CD4-positive, CD25-positive, alpha-beta regulatory T cell (primary cell): ENCODE data around the gene ADD2. TPM values are rescaled to one million over a fixed set of nuclear protein-coding genes. Genes with fewer than 3 reads are reported as not detected.
A peak's percentile ranks its signal among the peaks of the same experiment; 100 is the strongest.
"Not testable (repeated sequence)": the region's sequence is repeated elsewhere in the genome, so short reads cannot be mapped to it uniquely, and the experiment has no call there.

Source experiments
- ATAC-seq, 2 donors: fragments of 150-1000 bp; cut with Tn5 transposase; one replicate each; pipeline ENCODE4 v1.10.0; 2021; ENCODE audit warnings: low read depth in 2 of 2, moderate number of reproducible peaks in 2 of 2, moderate library complexity in 1 of 2
- DNase-seq, 3 donors: peaks; one replicate each; pipeline versions ENCODE4 v3.0.0 to v3.0.0-alpha.2; 2012 to 2022; ENCODE audit warnings: mixed read lengths in 1 of 3
- H3K27ac ChIP-seq: one replicate; pipeline ENCODE4 v1.7.0; 2013; ENCODE audit warnings: mild to moderate bottlenecking, low read length; ENCODE audit not compliant: insufficient read depth, poor library complexity, severe bottlenecking
- H3K27me3 ChIP-seq: one replicate; pipeline ENCODE4 v1.7.0; 2013; ENCODE audit warnings: low read length; ENCODE audit not compliant: control insufficient read depth, insufficient read depth
- H3K36me3 ChIP-seq: one replicate; pipeline ENCODE4 v1.7.0; 2013; ENCODE audit warnings: mild to moderate bottlenecking, low read length, moderate library complexity; ENCODE audit not compliant: control insufficient read depth, insufficient read depth
- H3K4me1 ChIP-seq: 2 replicates; pipeline ENCODE4 v1.7.0; 2013; ENCODE audit warnings: mild to moderate bottlenecking, low read length; ENCODE audit not compliant: insufficient read depth, control insufficient read depth, poor library complexity, severe bottlenecking
- H3K4me3 ChIP-seq: one replicate; pipeline ENCODE4 v1.7.0; 2013; ENCODE audit warnings: low read depth, mild to moderate bottlenecking, low read length, moderate library complexity
- H3K9me3 ChIP-seq, 2 experiments: 1 replicate in 1 of 2; 2 replicates in 1 of 2; pipeline ENCODE4 v1.7.0; 2013; ENCODE audit warnings: low read length in 2 of 2, mild to moderate bottlenecking in 1 of 2, moderate library complexity in 1 of 2; ENCODE audit not compliant: control insufficient read depth in 2 of 2
- H3K27ac Mint-ChIP-seq, 3 donors: one replicate each; pipeline ENCODE4 v1.8.0; 2020 to 2022; ENCODE audit warnings: mild to moderate bottlenecking in 3 of 3, mixed read lengths in 3 of 3, moderate library complexity in 2 of 3
- H3K27me3 Mint-ChIP-seq: one replicate; pipeline ENCODE4 v1.8.0; 2022; ENCODE audit warnings: mild to moderate bottlenecking, mixed read lengths
- H3K36me3 Mint-ChIP-seq: one replicate; pipeline ENCODE4 v1.8.0; 2020; ENCODE audit warnings: mixed read lengths
- H3K4me1 Mint-ChIP-seq, 4 donors: one replicate each; pipeline ENCODE4 v1.8.0; 2020 to 2022; ENCODE audit warnings: mixed read lengths in 4 of 4, mild to moderate bottlenecking in 1 of 4
- H3K4me3 Mint-ChIP-seq, 4 donors: one replicate each; pipeline ENCODE4 v1.8.0; 2020 to 2022; ENCODE audit warnings: mild to moderate bottlenecking in 4 of 4, mixed read lengths in 4 of 4, moderate library complexity in 3 of 4
- H3K9me3 Mint-ChIP-seq, 7 donors: one replicate each; pipeline ENCODE4 v1.8.0; 2020 to 2022; ENCODE audit warnings: mixed read lengths in 7 of 7, mild to moderate bottlenecking in 3 of 7, moderate library complexity in 2 of 7
- polyA plus RNA-seq, 4 donors: library from polyadenylated mRNA; unstranded; fragments of 300-500 nt; fragmentation: Illumina TruSeq; gene quantifications; one replicate each; pipeline ENCODE4 v1.2.3, GENCODE V29; 2021
- total RNA-seq: library from RNA; stranded (reverse); gene quantifications from one replicate; pipeline ENCODE4 v1.2.3, GENCODE V29; 2022

ADD2 gene
- total and polyA plus RNA-seq, 5 donors from 2014 or later = 0.02 to 0.67 TPM; not detected in 3

DNA sequence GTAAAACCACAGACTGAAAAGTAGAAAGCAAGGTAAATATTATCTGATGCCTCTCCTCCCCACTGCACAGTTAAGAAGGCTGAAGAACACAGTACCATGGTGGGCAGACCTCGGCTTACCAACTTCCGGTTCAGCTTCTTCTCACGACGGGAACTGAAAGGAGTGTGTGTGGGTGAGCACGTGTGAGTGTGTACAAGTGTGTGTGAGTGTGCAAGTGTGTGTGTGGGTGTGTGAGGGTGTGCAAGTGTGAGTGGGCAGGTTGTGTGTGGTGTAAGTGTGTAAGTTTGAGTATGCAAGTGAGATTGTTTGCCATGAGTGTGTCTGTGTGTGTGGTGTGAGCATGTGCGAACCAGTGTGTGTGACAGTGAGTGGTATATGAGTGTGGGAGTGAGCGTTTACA is 103.5 kb downstream of the ADD2 start:
- peaks cover 4% of the 10 kb centered on the region for H3K4me1 ChIP-seq
- H3K4me1 Mint-ChIP-seq = peaks cover 0 to 15% (median 3%) of the 10 kb centered on the region in 4 donors
- no peaks in the 10 kb centered on the region for H3K27me3 ChIP-seq
- peak overlapping the region in 1 of 3 donors; percentile 43 for H3K27ac Mint-ChIP-seq
- no peaks in the 10 kb centered on the region for H3K36me3 ChIP-seq
- no peaks in the 10 kb centered on the region for H3K9me3 ChIP-seq
- H3K36me3 Mint-ChIP-seq = no peaks in the 10 kb centered on the region
- H3K9me3 Mint-ChIP-seq = peaks cover 0 to 2% (median 0%) of the 10 kb centered on the region in 7 donors
- no peak overlapping the region for H3K27ac ChIP-seq
- DNase-seq (peak in 1 of 3 donors; percentile 43), ATAC-seq (peak in 1 of 2 donors; percentile 31)
- H3K27me3 Mint-ChIP-seq = peaks cover 8% of the 10 kb centered on the region
- no peak overlapping the region for H3K4me3 ChIP-seq
- no peak overlapping the region for H3K4me3 Mint-ChIP-seq

DNA sequence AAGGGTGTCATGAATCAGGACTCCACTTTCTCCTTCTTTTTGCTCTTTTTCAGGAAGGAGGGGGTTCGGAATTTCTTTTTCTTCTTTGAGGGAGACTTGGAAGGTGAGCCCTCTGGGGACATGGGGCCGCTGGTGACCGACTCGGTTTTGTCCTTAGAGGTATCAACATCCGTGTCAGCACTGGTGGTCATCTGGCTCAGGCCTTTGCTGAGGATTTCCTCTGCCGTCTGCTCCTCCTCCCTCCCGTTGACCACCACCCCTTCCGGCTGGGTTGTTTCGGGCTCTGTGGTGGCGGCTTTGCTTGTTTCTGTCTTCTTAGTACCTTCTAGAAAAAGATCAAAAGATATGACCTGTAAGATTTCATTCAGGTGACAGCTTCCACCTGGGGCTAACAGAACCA is 104.6 kb downstream of the ADD2 start:
- no peaks in the 10 kb centered on the region for H3K27me3 ChIP-seq
- Mint-ChIP-seq H3K4me1 (peaks cover 0 to 15% (median 3%) of the 10 kb centered on the region in 4 donors), H3K36me3 (no peaks in the 10 kb centered on the region), H3K27ac (no peak overlapping the region), H3K27me3 (peaks cover 4% of the 10 kb centered on the region), H3K4me3 (no peak overlapping the region), H3K9me3 (peaks cover 0 to 2% (median 0%) of the 10 kb centered on the region in 7 donors)
- H3K4me1 ChIP-seq = peaks cover 4% of the 10 kb centered on the region
- H3K9me3 ChIP-seq = no peaks in the 10 kb centered on the region
- no peaks in the 10 kb centered on the region for H3K36me3 ChIP-seq
- H3K4me3 ChIP-seq = no peak overlapping the region
- no peak for ATAC-seq
- no peak for DNase-seq
- H3K27ac ChIP-seq = no peak overlapping the region

DNA sequence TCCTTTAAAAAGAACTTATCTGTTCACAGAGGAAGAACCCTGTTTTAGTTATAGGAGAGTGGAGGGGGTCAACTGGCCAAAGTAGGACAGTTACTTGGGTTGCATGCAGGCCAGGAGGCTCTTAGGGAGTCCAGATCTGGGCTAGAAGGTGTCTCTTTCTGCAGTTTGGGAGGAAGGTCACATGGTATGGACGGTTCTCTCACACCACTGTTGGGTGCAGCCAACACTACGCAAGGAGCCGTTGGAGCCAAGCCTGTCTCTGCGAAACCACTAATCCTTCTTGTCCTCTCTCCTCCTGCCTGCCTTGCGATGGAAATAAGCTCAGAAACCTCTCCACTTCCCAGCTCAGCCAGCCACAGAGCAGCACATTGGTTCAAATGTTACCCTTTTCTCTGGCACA is 108.4 kb downstream of the ADD2 start:
- no peak overlapping the region for H3K4me3 Mint-ChIP-seq
- DNase-seq = no peak
- no peaks in the 10 kb centered on the region for H3K36me3 ChIP-seq
- H3K27ac ChIP-seq = no peak overlapping the region
- H3K27ac Mint-ChIP-seq = peak overlapping the region in 1 of 3 donors; percentile 33
- H3K4me3 ChIP-seq = no peak overlapping the region
- no peak for ATAC-seq
- peaks cover 31% of the 10 kb centered on the region for H3K27me3 Mint-ChIP-seq
- peaks cover 0 to 3% (median 0%) of the 10 kb centered on the region in 7 donors for H3K9me3 Mint-ChIP-seq
- peaks cover 0 to 34% (median 4%) of the 10 kb centered on the region in 4 donors for H3K4me1 Mint-ChIP-seq
- H3K4me1 ChIP-seq = peaks cover 7% of the 10 kb centered on the region
- no peaks in the 10 kb centered on the region for H3K36me3 Mint-ChIP-seq
- H3K27me3 ChIP-seq = peaks cover 2% of the 10 kb centered on the region
- H3K9me3 ChIP-seq = no peaks in the 10 kb centered on the region

DNA sequence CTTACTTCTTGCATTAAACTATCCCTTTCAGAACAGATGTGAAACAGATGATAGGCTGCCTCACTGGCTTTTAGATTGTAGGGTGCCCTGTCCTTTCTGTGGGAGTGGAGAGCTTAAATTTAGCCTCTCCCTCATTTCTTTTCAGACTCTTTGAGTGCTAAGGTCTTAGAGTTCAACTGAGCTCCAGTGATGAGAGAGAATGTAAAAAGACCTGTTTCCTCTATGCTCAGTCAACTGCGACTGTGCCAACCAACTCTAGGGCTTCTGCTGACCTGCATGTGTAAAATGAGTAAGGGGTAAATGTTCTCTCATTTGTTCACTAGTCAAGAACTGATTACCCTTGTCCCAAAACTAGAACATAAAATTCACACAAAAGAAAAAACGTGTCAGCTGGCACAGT is 109.5 kb downstream of the ADD2 start:
- H3K27me3 Mint-ChIP-seq = peaks cover 36% of the 10 kb centered on the region
- H3K9me3 ChIP-seq = no peaks in the 10 kb centered on the region
- H3K27ac ChIP-seq = no peak overlapping the region
- DNase-seq (no peak), ATAC-seq (no peak)
- peaks cover 4% of the 10 kb centered on the region for H3K27me3 ChIP-seq
- H3K9me3 Mint-ChIP-seq = peaks cover 0 to 3% (median 0%) of the 10 kb centered on the region in 7 donors
- H3K36me3 ChIP-seq = no peaks in the 10 kb centered on the region
- no peak overlapping the region for H3K4me3 ChIP-seq
- H3K36me3 Mint-ChIP-seq = no peaks in the 10 kb centered on the region
- peaks cover 0 to 26% (median 4%) of the 10 kb centered on the region in 4 donors for H3K4me1 Mint-ChIP-seq
- no peak overlapping the region for H3K27ac Mint-ChIP-seq
- H3K4me1 ChIP-seq = peaks cover 4% of the 10 kb centered on the region
- H3K4me3 Mint-ChIP-seq = no peak overlapping the region

DNA sequence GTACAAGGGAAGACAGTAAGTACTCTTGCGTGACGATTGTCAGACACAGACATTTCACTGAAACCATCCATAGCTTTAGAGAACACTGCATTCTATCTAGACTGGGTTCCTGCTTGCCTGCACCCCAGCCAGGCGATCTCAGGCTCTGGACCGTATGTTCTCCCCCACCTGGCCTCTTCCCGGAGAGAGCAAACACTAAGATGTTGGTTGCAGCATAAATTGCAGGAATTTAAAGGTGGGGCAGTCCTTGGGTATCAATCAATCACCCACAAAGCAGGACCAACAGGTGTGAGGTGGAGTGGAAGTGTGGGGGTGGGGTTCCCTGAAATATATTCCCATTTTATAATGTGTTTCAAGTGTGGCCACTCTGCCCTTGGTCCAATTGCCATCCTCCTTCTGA is 110.8 kb downstream of the ADD2 start:
- Mint-ChIP-seq H3K27me3 (peaks cover 46% of the 10 kb centered on the region), H3K9me3 (peaks cover 0 to 2% (median 0%) of the 10 kb centered on the region in 7 donors), H3K4me3 (peak overlapping the region in 1 of 4 donors; percentile 28), H3K4me1 (peaks cover 0 to 26% (median 4%) of the 10 kb centered on the region in 4 donors), H3K27ac (peak overlapping the region in 2 of 3 donors; percentile 50 to 64), H3K36me3 (no peaks in the 10 kb centered on the region)
- Histone ChIP-seq H3K4me3 (no peak overlapping the region), H3K27ac (no peak overlapping the region), H3K36me3 (no peaks in the 10 kb centered on the region), H3K4me1 (peaks cover 4% of the 10 kb centered on the region), H3K9me3 (no peaks in the 10 kb centered on the region), H3K27me3 (peaks cover 8% of the 10 kb centered on the region)
- ATAC-seq (no peak), DNase-seq (no peak)

DNA sequence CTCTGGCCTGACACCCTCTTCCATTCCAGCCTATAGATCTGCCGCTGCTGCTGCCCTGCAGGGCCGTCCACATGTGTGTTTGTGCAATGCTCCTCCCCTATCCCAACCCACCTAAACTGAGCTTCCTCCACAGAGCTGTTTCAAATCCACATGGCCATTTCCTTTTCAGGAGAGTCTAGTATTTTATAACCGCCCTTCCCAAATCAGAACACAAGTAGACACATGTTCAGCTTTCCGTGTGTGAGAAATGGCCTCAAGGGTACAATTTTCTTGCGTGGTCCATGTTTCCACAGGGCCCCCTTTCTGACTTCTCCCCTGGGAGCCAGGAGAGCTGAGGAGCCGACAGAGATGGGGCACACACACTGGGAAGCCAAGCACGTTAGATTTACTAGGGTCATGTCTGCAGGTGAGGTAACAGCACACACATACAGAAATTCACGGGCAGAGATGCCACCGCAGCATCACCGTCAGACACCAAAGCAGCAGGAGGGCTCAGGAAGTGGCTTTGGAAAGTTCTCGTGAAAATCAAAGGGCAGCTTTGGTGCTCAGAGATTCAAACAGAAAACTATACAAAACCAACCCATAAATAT is 111.5 kb downstream of the ADD2 start:
- peak in 2 of 3 donors; percentile 20 to 27 for DNase-seq
- H3K4me1 Mint-ChIP-seq = peaks cover 0 to 26% (median 4%) of the 10 kb centered on the region in 4 donors
- no peak overlapping the region for H3K4me3 Mint-ChIP-seq
- Histone ChIP-seq H3K9me3 (no peaks in the 10 kb centered on the region), H3K36me3 (no peaks in the 10 kb centered on the region), H3K4me3 (no peak overlapping the region), H3K27me3 (peaks cover 9% of the 10 kb centered on the region), H3K27ac (no peak overlapping the region), H3K4me1 (peaks cover 4% of the 10 kb centered on the region)
- H3K27ac Mint-ChIP-seq = peak overlapping the region in 2 of 3 donors; percentile 16 to 45
- H3K27me3 Mint-ChIP-seq = peaks cover 52% of the 10 kb centered on the region
- peaks cover 0 to 7% (median 0%) of the 10 kb centered on the region in 7 donors for H3K9me3 Mint-ChIP-seq
- peak in 1 of 2 donors; percentile 48 for ATAC-seq
- H3K36me3 Mint-ChIP-seq = no peaks in the 10 kb centered on the region

DNA sequence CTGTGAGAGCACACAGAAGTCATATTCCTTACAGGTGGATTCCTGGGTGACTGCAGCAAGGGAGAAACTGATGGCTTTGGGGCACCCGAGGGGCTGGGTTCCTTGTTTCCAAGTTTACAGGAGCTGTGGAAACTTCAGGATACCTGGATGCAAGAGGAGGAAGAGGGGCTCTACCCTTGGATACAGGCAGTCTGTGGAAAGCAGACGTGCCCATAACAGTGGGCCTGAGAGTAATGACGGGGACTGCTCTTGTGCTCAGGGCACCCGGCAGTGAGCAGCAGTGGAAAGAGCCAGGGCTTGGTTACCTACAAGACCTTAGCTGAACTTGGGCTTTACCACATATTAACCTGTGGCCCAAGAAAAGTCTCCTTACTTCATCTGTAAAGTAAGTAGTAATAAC is 112.2 kb downstream of the ADD2 start:
- Histone ChIP-seq H3K4me1 (peaks cover 4% of the 10 kb centered on the region), H3K27me3 (peaks cover 9% of the 10 kb centered on the region), H3K27ac (no peak overlapping the region), H3K9me3 (no peaks in the 10 kb centered on the region), H3K4me3 (no peak overlapping the region), H3K36me3 (no peaks in the 10 kb centered on the region)
- ATAC-seq = no peak
- H3K27ac Mint-ChIP-seq = peak overlapping the region in 1 of 3 donors; percentile 76
- peaks cover 0 to 9% (median 0%) of the 10 kb centered on the region in 7 donors for H3K9me3 Mint-ChIP-seq
- peaks cover 0 to 26% (median 4%) of the 10 kb centered on the region in 4 donors for H3K4me1 Mint-ChIP-seq
- no peaks in the 10 kb centered on the region for H3K36me3 Mint-ChIP-seq
- no peak for DNase-seq
- peaks cover 57% of the 10 kb centered on the region for H3K27me3 Mint-ChIP-seq
- no peak overlapping the region for H3K4me3 Mint-ChIP-seq

DNA sequence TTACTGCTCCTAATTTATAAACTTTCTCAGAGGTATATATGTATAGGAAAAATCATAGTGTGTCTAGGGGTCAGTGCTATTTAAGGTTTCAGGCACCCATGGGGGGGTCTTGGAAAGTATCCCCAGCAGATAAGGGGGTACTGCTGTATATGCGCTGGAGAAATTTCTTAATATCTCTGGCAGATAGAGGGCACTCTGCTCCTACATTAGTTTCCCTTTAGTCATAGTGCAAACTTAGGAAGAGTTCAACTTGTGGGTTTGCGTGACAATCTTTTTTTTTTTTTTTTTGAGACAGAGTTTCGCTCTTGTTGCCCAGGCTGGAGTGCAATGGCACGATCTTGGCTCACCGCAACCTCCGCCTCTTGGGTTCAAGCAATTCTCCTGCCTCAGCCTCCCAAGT is 112.8 kb downstream of the ADD2 start:
- H3K9me3 ChIP-seq, H3K27ac Mint-ChIP-seq, H3K27me3 ChIP-seq, H3K36me3 Mint-ChIP-seq, H3K4me3 Mint-ChIP-seq, H3K4me1 ChIP-seq, ATAC-seq, H3K27ac ChIP-seq, H3K9me3 Mint-ChIP-seq, H3K4me3 ChIP-seq, H3K36me3 ChIP-seq: not testable (repeated sequence)
- peaks cover 0 to 26% (median 4%) of the 10 kb centered on the region in 4 donors for H3K4me1 Mint-ChIP-seq
- peaks cover 57% of the 10 kb centered on the region for H3K27me3 Mint-ChIP-seq
- DNase-seq = peak in 2 of 3 donors; percentile 14 to 34
